Loucy (cell line): ENCODE measurements around the gene PDE4C.

Experiments used
- H2AFZ ChIP-seq: fragments of 200-600 bp; sonication (generic); 2 replicates; pipeline ENCODE4 v1.6.0; 2016; ENCODE audit warnings: antibody characterized with exemption, mild to moderate bottlenecking, low read length, moderate library complexity
- H3F3A ChIP-seq: fragments of 200-600 bp; 2 replicates; pipeline ENCODE4 v1.6.0; 2016; ENCODE audit warnings: antibody characterized with exemption, low read depth, mild to moderate bottlenecking
- H3K27me3 ChIP-seq: fragments of 200-600 bp; sonication (generic); 2 replicates; pipeline ENCODE4 v1.6.1; 2014; ENCODE audit warnings: low read length, mild to moderate bottlenecking; ENCODE audit not compliant: insufficient read depth, poor library complexity, severe bottlenecking
- H3K36me3 ChIP-seq: fragments of 200-600 bp; sonication (generic); 2 replicates; pipeline ENCODE4 v1.6.1; 2016; ENCODE audit warnings: low read length; ENCODE audit not compliant: insufficient read depth
- H3K4me1 ChIP-seq: fragments of 200-600 bp; sonication (generic); 2 replicates; pipeline ENCODE4 v1.5.1; 2014; ENCODE audit warnings: low read length, mild to moderate bottlenecking; ENCODE audit not compliant: insufficient read depth, poor library complexity, severe bottlenecking
- H3K4me2 ChIP-seq: fragments of 200-600 bp; sonication (generic); 2 replicates; pipeline ENCODE4 v1.6.0; 2014; ENCODE audit warnings: antibody characterized with exemption, low read length, low read depth, mild to moderate bottlenecking; ENCODE audit not compliant: poor library complexity, severe bottlenecking
- H3K4me3 ChIP-seq: fragments of 200-600 bp; sonication (generic); 2 replicates; pipeline ENCODE4 v1.5.1; 2014; ENCODE audit warnings: low read length, mild to moderate bottlenecking, mixed read lengths; ENCODE audit not compliant: poor library complexity, severe bottlenecking
- H3K79me2 ChIP-seq: fragments of 200-600 bp; sonication (generic); 2 replicates; pipeline ENCODE4 v1.6.1; 2014; ENCODE audit warnings: low read length; ENCODE audit not compliant: insufficient read depth
- H3K9ac ChIP-seq: fragments of 200-600 bp; sonication (generic); 2 replicates; pipeline ENCODE4 v1.6.0; 2014; ENCODE audit warnings: mild to moderate bottlenecking, low read depth, low read length, moderate library complexity; ENCODE audit not compliant: poor library complexity, severe bottlenecking
- H3K9me2 ChIP-seq: fragments of 200-600 bp; sonication (generic); replicated peaks from 2 replicates; pipeline ENCODE4 v1.6.1; 2016; ENCODE audit warnings: low read depth, low read length, mixed read lengths
- H3K9me3 ChIP-seq: fragments of 200-600 bp; sonication (generic); 2 replicates; pipeline ENCODE4 v1.6.1; 2014; ENCODE audit warnings: mild to moderate bottlenecking, antibody characterized with exemption, low read length, low read depth; ENCODE audit not compliant: insufficient read depth
- H4K20me1 ChIP-seq: fragments of 200-600 bp; sonication (generic); 2 replicates; pipeline ENCODE4 v1.6.0; 2014; ENCODE audit warnings: antibody characterized with exemption, low read length, mild to moderate bottlenecking; ENCODE audit not compliant: insufficient read depth, poor library complexity, severe bottlenecking
- EZH2phosphoT487 ChIP-seq: fragments of 200-600 bp; IDR thresholded peaks from 2 replicates; pipeline ENCODE4 v1.6.1; 2018; ENCODE audit warnings: antibody characterized with exemption, mild to moderate bottlenecking, moderate library complexity, borderline replicate concordance
- TF ChIP-seq, protein P1 (sequence below): fragments of 200-600 bp; sonication (generic); conservative IDR thresholded peaks from 2 replicates; pipeline ENCODE4 v1.5.1; 2014; ENCODE audit warnings: mild to moderate bottlenecking, antibody characterized with exemption, low read length

The PDE4C gene

GRCh38 chr19:18269070-18269723 is 43.0 kb upstream of the PDE4C start:
- Histone ChIP-seq H3K4me2 (no peak overlapping the region), H3K4me3 (no peak overlapping the region), H3K9me2 (no peaks in the 10 kb centered on the region), H3K27me3 (no peaks in the 10 kb centered on the region), H3K9ac (no peak overlapping the region), H3K4me1 (peaks cover 14% of the 10 kb centered on the region), H3K36me3 (no peaks in the 10 kb centered on the region), H3K9me3 (no peaks in the 10 kb centered on the region), H2AFZ (no peak overlapping the region), H3F3A (0 out of 2 replicates have a peak, but pooled peaks cover 3% of the 10 kb centered on the region), H4K20me1 (no peaks in the 10 kb centered on the region), H3K79me2 (no peaks in the 10 kb centered on the region; the same call in 1 of the 2 replicates)
- TF ChIP-seq, protein P1, sequence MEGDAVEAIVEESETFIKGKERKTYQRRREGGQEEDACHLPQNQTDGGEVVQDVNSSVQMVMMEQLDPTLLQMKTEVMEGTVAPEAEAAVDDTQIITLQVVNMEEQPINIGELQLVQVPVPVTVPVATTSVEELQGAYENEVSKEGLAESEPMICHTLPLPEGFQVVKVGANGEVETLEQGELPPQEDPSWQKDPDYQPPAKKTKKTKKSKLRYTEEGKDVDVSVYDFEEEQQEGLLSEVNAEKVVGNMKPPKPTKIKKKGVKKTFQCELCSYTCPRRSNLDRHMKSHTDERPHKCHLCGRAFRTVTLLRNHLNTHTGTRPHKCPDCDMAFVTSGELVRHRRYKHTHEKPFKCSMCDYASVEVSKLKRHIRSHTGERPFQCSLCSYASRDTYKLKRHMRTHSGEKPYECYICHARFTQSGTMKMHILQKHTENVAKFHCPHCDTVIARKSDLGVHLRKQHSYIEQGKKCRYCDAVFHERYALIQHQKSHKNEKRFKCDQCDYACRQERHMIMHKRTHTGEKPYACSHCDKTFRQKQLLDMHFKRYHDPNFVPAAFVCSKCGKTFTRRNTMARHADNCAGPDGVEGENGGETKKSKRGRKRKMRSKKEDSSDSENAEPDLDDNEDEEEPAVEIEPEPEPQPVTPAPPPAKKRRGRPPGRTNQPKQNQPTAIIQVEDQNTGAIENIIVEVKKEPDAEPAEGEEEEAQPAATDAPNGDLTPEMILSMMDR = no peak
- no peak for TF ChIP-seq EZH2phosphoT487

DNA sequence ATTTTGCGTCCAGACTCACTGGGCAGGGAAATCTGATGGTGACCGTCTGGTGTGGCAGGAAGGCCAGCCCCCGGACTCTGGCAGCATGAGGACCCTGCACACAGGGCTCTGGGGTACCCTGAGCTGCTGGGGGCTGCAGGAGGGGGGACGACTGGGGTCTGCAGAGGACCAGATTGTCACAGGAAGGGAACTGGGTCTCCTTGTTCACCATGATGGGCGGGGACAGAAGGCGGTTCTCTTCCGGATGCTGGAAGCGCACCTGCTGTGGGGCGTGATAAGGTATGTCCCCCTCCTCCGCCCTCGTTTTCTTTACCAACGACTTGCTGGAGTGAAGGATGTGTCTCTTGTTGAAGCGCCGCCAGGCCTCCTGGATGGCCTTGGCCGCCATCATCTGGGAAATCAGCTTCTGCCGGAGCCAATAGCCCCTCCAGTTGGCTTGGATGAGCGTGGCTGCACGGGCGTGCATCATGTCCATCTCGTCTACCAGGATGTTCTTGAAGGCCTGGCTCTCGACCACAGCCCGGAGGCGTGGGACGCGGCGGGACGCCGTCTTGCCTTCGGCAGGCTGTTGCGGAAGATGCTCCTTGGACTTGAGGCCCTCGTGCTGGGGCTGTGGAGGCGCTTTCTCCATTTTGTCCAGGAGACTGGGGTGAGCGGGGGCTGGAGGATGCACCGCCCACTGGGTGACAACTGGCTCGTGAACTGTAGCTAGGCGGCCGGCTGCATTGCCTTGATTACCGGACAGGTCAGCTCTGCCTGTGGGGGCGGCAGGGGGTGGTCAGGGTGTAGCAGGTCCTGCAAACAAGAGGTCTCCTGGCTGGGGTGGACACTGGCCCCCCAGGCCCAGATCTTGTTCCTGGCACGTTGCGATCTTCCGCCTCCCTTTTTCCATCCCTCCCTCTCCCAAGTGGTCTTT is 40.8 kb upstream of the PDE4C start:
- Histone ChIP-seq H3K4me1 (peaks cover 14% of the 10 kb centered on the region), H3K79me2 (no peaks in the 10 kb centered on the region)
- no peak for TF ChIP-seq EZH2phosphoT487
- TF ChIP-seq, protein P1 = no peak

GRCh38 chr19:18265582-18265981 is 39.3 kb upstream of the PDE4C start:
- H4K20me1 ChIP-seq = no peaks in the 10 kb centered on the region
- H3K9ac ChIP-seq = peak overlapping the region; percentile 52
- H3K9me3 ChIP-seq = no peaks in the 10 kb centered on the region
- H3K4me1 ChIP-seq = peaks cover 14% of the 10 kb centered on the region
- no peaks in the 10 kb centered on the region for H3F3A ChIP-seq
- peak overlapping the region; percentile 47 for H3K4me3 ChIP-seq
- no peaks in the 10 kb centered on the region for H3K27me3 ChIP-seq
- H2AFZ ChIP-seq = no peak overlapping the region
- peak overlapping the region; percentile 72 for H3K4me2 ChIP-seq
- H3K9me2 ChIP-seq = no peaks in the 10 kb centered on the region
- no peak for TF ChIP-seq EZH2phosphoT487
- TF ChIP-seq, protein P1 = no peak
- no peaks in the 10 kb centered on the region for H3K79me2 ChIP-seq
- no peaks in the 10 kb centered on the region for H3K36me3 ChIP-seq

More for the DNA sequence above, 40.8 kb upstream of the PDE4C start:
- Histone ChIP-seq H3K9ac (no peak overlapping the region), H4K20me1 (no peaks in the 10 kb centered on the region), H3K36me3 (no peaks in the 10 kb centered on the region), H2AFZ (no peak overlapping the region), H3K9me3 (no peaks in the 10 kb centered on the region), H3K27me3 (no peaks in the 10 kb centered on the region), H3K9me2 (no peaks in the 10 kb centered on the region), H3F3A (0 out of 2 replicates have a peak, but pooled peaks cover 3% of the 10 kb centered on the region), H3K4me2 (no peak overlapping the region), H3K4me3 (no peak overlapping the region)
